SK-N-SH (cell line): ENCODE measurements around the gene SAPCD2. TPM values are rescaled to one million over a fixed set of nuclear protein-coding genes. Genes with fewer than 3 reads are reported as not detected.

Experiments
- ELF1 ChIP-seq: IDR thresholded peaks from 2 replicates; pipeline ENCODE4 v1.4.0; 2012
- FOSL2 ChIP-seq: IDR thresholded peaks from 2 replicates; pipeline ENCODE4 v1.4.0; 2012; ENCODE audit warnings: low read depth, mild to moderate bottlenecking, moderate library complexity, borderline replicate concordance
- FOXM1 ChIP-seq: IDR thresholded peaks from 2 replicates; pipeline ENCODE4 v1.4.0; 2012; ENCODE audit warnings: low read depth, mild to moderate bottlenecking
- JUND ChIP-seq: IDR thresholded peaks from 2 replicates; pipeline ENCODE4 v1.4.0; 2012
- MEF2A ChIP-seq: IDR thresholded peaks from 2 replicates; pipeline ENCODE4 v1.4.0; 2012; ENCODE audit warnings: low read depth, borderline replicate concordance
- NFIC ChIP-seq: IDR thresholded peaks from 2 replicates; pipeline ENCODE4 v1.4.0; 2012; ENCODE audit warnings: borderline replicate concordance
- NRF1 ChIP-seq: IDR thresholded peaks from 2 replicates; pipeline ENCODE4 v1.6.1; 2012; ENCODE audit warnings: low read depth, mild to moderate bottlenecking, low read length
- POLR2AphosphoS5 ChIP-seq: IDR thresholded peaks from 2 replicates; pipeline ENCODE4 v1.6.1; 2012; ENCODE audit warnings: low read depth, low read length
- RAD21 ChIP-seq: IDR thresholded peaks from 2 replicates; pipeline ENCODE4 v1.6.1; 2012; ENCODE audit warnings: mild to moderate bottlenecking, low read length
- RCOR1 ChIP-seq: fragments of 150-350 bp; IDR thresholded peaks from 2 replicates; pipeline ENCODE4 v1.6.1; 2017; ENCODE audit warnings: antibody characterized with exemption, low read length
- RFX5 ChIP-seq: IDR thresholded peaks from 2 replicates; pipeline ENCODE4 v1.6.1; 2012; ENCODE audit warnings: mild to moderate bottlenecking, improper control_type of control experiment, low read length
- RXRA ChIP-seq: IDR thresholded peaks from 2 replicates; pipeline ENCODE4 v1.4.0; 2012; ENCODE audit warnings: low read depth, mild to moderate bottlenecking, borderline replicate concordance
- SMC3 ChIP-seq: IDR thresholded peaks from 2 replicates; pipeline ENCODE4 v1.6.1; 2012; ENCODE audit warnings: low read depth, low read length, improper control_type of control experiment
- TAF1 ChIP-seq: IDR thresholded peaks from 2 replicates; pipeline ENCODE4 v1.6.1; 2012; ENCODE audit warnings: low read depth, mild to moderate bottlenecking, low read length, moderate library complexity, borderline replicate concordance
- YY1 ChIP-seq: IDR thresholded peaks from 2 replicates; pipeline ENCODE4 v1.4.0; 2012; ENCODE audit warnings: low read depth, mild to moderate bottlenecking
- polyA plus RNA-seq, 3 experiments: library from polyadenylated mRNA; depleted of rRNA; stranded (reverse); fragments of >200 nt; gene quantifications; 2 replicates each; pipeline ENCODE4 v1.2.3, GENCODE V29; 2012
- TF ChIP-seq, protein P1 (sequence below): fragments of 150-350 bp; IDR thresholded peaks from 2 replicates; pipeline ENCODE4 v1.6.1; 2017; ENCODE audit warnings: antibody characterized with exemption, low read length, low read depth, borderline replicate concordance
- TF ChIP-seq, protein P2 (sequence below): IDR thresholded peaks from 2 replicates; pipeline ENCODE4 v1.4.0; 2012; ENCODE audit warnings: low read depth, borderline replicate concordance
- TF ChIP-seq, protein P3 (sequence below): IDR thresholded peaks from 2 replicates; pipeline ENCODE4; 2012
- TF ChIP-seq, protein P4 (sequence below): fragments of 200-600 bp; sonication (generic); IDR thresholded peaks from 2 replicates; pipeline ENCODE4 v1.6.1; 2017; ENCODE audit warnings: antibody characterized with exemption, mild to moderate bottlenecking, moderate library complexity

Gene SAPCD2
- polyA plus RNA-seq, 1 of the 3 experiments (the other 2 are of a cell fraction), result 6.0 TPM

DNA sequence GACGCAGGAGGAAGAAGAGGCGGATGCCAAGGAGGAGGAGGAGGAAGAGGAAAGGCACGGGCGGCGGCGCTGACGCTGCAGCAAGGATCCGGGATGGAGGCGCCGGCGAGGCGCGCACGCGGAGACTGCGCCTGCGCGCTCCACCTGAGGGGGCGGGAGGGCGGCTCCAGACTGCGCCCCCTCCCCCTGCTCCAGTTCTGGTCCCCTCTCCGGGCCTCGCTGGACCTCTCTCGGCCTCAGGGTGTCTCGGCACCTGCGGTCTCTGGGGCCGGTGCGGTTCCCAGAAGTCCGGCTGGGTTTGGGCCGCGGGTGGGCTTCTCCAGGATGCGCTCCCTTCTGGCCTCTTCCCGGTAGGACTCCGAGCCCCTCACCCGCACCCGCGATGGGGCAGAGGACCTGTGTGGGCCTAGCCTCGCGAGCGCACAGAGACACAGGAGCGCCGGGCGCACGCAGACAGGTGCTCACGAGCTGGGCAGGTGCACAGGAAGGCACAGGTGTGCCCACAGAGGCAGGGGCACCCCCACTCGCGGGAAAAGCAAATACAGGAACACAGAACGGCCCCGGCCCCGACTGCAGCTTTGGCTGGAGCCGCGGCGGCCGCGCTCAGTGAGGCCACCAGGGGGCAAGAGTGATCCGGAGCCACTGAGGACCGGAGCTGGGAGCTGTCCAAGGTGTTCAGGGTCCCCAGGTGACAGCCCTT, 24.1 kb downstream of the SAPCD2 start, which contains the start of gene NPDC1 (continued):
- TF ChIP-seq RCOR1, result 0 out of 2 replicates have a peak, but pooled peaks have one; percentile 10
- TF ChIP-seq NFIC, result no peak
- TF ChIP-seq NRF1, result peak; percentile 29; the same call in 1 of the 2 replicates
- TF ChIP-seq, protein P1, sequence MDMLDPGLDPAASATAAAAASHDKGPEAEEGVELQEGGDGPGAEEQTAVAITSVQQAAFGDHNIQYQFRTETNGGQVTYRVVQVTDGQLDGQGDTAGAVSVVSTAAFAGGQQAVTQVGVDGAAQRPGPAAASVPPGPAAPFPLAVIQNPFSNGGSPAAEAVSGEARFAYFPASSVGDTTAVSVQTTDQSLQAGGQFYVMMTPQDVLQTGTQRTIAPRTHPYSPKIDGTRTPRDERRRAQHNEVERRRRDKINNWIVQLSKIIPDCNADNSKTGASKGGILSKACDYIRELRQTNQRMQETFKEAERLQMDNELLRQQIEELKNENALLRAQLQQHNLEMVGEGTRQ, result no peak
- TF ChIP-seq, protein P2, sequence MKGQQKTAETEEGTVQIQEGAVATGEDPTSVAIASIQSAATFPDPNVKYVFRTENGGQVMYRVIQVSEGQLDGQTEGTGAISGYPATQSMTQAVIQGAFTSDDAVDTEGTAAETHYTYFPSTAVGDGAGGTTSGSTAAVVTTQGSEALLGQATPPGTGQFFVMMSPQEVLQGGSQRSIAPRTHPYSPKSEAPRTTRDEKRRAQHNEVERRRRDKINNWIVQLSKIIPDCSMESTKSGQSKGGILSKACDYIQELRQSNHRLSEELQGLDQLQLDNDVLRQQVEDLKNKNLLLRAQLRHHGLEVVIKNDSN, result no peak
- TF ChIP-seq JUND, result no peak
- TF ChIP-seq, protein P3, sequence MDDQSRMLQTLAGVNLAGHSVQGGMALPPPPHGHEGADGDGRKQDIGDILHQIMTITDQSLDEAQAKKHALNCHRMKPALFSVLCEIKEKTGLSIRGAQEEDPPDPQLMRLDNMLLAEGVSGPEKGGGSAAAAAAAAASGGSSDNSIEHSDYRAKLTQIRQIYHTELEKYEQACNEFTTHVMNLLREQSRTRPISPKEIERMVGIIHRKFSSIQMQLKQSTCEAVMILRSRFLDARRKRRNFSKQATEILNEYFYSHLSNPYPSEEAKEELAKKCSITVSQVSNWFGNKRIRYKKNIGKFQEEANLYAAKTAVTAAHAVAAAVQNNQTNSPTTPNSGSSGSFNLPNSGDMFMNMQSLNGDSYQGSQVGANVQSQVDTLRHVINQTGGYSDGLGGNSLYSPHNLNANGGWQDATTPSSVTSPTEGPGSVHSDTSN, result no peak
- TF ChIP-seq MEF2A, result no peak
- TF ChIP-seq YY1, result no peak; the same call in 1 of the 2 replicates
- no peak for TF ChIP-seq RFX5
- TF ChIP-seq ELF1, result no peak
- no peak for TF ChIP-seq TAF1
- TF ChIP-seq RXRA, result no peak
- no peak for TF ChIP-seq FOSL2
- TF ChIP-seq FOXM1, result no peak
- TF ChIP-seq POLR2AphosphoS5, result no peak
- peak; percentile 83 for TF ChIP-seq SMC3
- TF ChIP-seq, protein P4, sequence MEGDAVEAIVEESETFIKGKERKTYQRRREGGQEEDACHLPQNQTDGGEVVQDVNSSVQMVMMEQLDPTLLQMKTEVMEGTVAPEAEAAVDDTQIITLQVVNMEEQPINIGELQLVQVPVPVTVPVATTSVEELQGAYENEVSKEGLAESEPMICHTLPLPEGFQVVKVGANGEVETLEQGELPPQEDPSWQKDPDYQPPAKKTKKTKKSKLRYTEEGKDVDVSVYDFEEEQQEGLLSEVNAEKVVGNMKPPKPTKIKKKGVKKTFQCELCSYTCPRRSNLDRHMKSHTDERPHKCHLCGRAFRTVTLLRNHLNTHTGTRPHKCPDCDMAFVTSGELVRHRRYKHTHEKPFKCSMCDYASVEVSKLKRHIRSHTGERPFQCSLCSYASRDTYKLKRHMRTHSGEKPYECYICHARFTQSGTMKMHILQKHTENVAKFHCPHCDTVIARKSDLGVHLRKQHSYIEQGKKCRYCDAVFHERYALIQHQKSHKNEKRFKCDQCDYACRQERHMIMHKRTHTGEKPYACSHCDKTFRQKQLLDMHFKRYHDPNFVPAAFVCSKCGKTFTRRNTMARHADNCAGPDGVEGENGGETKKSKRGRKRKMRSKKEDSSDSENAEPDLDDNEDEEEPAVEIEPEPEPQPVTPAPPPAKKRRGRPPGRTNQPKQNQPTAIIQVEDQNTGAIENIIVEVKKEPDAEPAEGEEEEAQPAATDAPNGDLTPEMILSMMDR, result peak; percentile 87
- peak; percentile 75 for TF ChIP-seq RAD21
